Ishikawa (cell line): ENCODE results near the gene CASP8.

Source experiments
- CEBPB ChIP-seq: IDR thresholded peaks from 2 replicates; pipeline ENCODE4 v1.6.1; 2012
- USF1 ChIP-seq: IDR thresholded peaks from 2 replicates; pipeline ENCODE4 v1.6.1; 2012

- TF ChIP-seq USF1 = no peak
- no peak for TF ChIP-seq CEBPB
Observed at GRCh38 chr2:201256082-201256481, 4.3 kb upstream of the CASP8 start.
